Prostate gland (tissue), 2 donors: Measurements from ENCODE around the gene AGPAT2. TPM values are rescaled to one million over a fixed set of nuclear protein-coding genes. Genes with fewer than 3 reads are reported as not detected.

ENCODE experiments used
- DNase-seq: peaks from one replicate; pipeline ENCODE4 v3.0.0-alpha.2; 2019; ENCODE audit warnings: low spot score
- H3K27ac ChIP-seq, 2 donors: fragments of 200-600 bp; sonication (generic); 2 replicates each; pipeline ENCODE4 v1.5.1; 2017 to 2019
- H3K27me3 ChIP-seq: fragments of 200-600 bp; sonication (generic); replicated peaks from 2 replicates; pipeline ENCODE4 v1.5.1; 2019; ENCODE audit not compliant: insufficient read depth
- H3K36me3 ChIP-seq, 2 donors: fragments of 200-600 bp; sonication (generic); 1 replicate in 1 of 2; 2 replicates in 1 of 2; pipeline versions ENCODE4 v1.5.1 to v1.8.1; 2017 to 2019
- H3K4me1 ChIP-seq: fragments of 200-600 bp; sonication (generic); replicated peaks from 2 replicates; pipeline ENCODE4 v1.5.1; 2019
- H3K4me3 ChIP-seq, 2 donors: fragments of 200-600 bp; sonication (generic); 2 replicates each; pipeline ENCODE4 v1.5.1; 2017 to 2019
- H3K9me3 ChIP-seq: fragments of 200-600 bp; sonication (generic); 2 replicates; pipeline ENCODE4 v1.5.1; 2017
- POLR2A ChIP-seq: fragments of 450-650 bp; IDR thresholded peaks from one replicate; pipeline ENCODE4 v1.6.1; 2016; ENCODE audit warnings: antibody characterized with exemption, mild to moderate bottlenecking
- POLR2AphosphoS5 ChIP-seq: sonication (generic); formaldehyde crosslinking; IDR thresholded peaks from one replicate; pipeline ENCODE4 v1.6.1; 2017; ENCODE audit warnings: antibody characterized with exemption
- WGBS: methylation state at CpG from one replicate; pipeline ENCODE4 v1.1.5; 2018; 5-methylcytosine and 5-hydroxymethylcytosine counted together
- intact Hi-C: fragments of 100-400 bp; cut with DNase I; formaldehyde crosslinking; loops from one replicate; pipeline ENCODE4 v1.14.2; 2022
- total RNA-seq, 2 donors: library from RNA; depleted of rRNA; stranded (reverse); fragments of >200 nt; gene quantifications; one replicate each; pipeline ENCODE4 v1.1.0, GENCODE V29; 2016
- TF ChIP-seq, protein P1 (sequence below), 4 experiments: fragments of 200-600 bp in 2 of 4; fragments of 450-650 bp in 2 of 4; sonication (generic) in 2 of 4; IDR thresholded peaks; 1 replicate in 3 of 4; 2 replicates in 1 of 4; pipeline ENCODE4 v1.5.1; 2016 to 2019; ENCODE audit warnings: antibody characterized with exemption in 4 of 4, mild to moderate bottlenecking in 2 of 4, moderate library complexity in 2 of 4

The AGPAT2 gene
- total RNA-seq, 2 donors from 2014 or later, result 44.9 to 50.0 TPM

DNA sequence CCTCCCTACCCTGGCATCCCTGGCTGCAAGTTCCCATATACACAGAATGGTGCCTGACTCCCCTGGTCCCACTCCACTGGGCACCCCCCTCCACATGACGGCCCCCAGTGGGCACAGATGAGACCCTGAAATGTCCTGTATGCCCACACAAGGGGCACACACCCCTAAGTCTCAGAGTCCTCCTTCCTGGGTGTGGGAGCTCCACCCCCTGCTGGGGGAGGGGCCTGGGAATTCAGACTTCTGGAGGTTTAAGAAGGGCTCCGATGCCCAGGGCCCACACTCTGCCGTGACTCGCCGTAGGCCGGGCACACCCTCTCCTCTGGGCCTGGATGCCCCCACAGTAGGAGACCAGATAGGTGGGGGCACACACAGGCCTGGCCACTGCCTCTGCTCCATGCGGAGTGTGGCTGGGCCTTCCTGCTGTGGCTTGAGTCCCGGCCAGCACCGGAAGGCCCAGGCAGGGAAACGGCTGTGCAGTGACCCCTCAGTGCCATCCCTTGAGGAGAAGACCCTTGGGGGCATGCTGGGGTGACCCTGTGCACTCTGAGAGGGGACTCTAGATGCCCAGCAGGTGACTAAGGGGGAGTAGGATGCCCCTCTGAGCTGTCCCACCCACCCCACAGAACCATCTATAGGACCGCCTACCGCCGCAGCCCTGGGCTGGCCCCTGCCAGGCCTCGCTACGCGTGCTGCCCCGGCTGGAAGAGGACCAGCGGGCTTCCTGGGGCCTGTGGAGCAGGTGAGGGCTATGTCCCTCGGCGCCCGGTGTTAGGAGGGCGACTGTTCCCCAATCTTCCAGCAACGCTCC is 18.1 kb downstream of the AGPAT2 start:
- no peaks in the 10 kb centered on the region for H3K9me3 ChIP-seq
- no peak overlapping the region for H3K4me3 ChIP-seq
- no peaks in the 10 kb centered on the region for H3K36me3 ChIP-seq
- no peaks in the 10 kb centered on the region for H3K4me1 ChIP-seq
- no peak overlapping the region for H3K27ac ChIP-seq
- intact Hi-C loops, result no loop called here
- 70% methylated on average over 22 of the region's 23 CpGs for WGBS
- H3K27me3 ChIP-seq, result no peaks in the 10 kb centered on the region
- TF ChIP-seq, protein P1, sequence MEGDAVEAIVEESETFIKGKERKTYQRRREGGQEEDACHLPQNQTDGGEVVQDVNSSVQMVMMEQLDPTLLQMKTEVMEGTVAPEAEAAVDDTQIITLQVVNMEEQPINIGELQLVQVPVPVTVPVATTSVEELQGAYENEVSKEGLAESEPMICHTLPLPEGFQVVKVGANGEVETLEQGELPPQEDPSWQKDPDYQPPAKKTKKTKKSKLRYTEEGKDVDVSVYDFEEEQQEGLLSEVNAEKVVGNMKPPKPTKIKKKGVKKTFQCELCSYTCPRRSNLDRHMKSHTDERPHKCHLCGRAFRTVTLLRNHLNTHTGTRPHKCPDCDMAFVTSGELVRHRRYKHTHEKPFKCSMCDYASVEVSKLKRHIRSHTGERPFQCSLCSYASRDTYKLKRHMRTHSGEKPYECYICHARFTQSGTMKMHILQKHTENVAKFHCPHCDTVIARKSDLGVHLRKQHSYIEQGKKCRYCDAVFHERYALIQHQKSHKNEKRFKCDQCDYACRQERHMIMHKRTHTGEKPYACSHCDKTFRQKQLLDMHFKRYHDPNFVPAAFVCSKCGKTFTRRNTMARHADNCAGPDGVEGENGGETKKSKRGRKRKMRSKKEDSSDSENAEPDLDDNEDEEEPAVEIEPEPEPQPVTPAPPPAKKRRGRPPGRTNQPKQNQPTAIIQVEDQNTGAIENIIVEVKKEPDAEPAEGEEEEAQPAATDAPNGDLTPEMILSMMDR (IDR thresholded peaks at IDR 0.05), result no peak
- TF ChIP-seq POLR2AphosphoS5, result no peak
- TF ChIP-seq POLR2A, result no peak
- DNase-seq, result no peak

DNA sequence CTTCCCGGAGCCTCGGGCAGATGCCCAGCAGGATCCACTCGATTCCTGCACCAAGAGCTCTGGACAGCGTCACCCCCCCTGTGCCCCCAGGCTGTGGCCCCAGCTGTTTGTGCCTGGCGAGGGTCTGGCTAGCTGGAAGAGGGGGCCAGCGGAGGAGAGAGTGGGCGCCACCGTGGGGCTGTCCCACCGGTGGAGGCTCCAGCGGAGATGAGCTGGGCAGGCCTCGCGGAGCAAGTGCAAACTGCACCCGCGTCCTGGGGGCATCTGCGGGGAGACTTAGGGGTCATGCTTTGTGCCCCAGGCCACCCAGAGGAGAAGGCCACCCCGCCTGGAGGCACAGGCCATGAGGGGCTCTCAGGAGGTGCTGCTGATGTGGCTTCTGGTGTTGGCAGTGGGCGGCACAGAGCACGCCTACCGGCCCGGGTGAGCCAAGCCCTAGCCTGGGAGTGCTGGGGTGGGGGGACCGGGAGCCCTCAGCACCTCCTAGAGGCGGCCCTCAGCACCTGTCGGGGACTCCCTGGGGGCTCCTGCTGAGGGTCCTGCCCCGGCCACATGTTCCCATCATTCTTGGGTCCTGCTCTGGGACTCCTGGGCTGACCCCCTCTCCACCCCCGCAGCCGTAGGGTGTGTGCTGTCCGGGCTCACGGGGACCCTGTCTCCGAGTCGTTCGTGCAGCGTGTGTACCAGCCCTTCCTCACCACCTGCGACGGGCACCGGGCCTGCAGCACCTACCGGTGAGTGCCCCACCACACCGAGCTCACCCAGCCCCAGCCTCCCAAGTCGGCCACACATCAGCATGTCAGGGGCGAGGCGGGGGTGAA is 19.1 kb downstream of the AGPAT2 start:
- Histone ChIP-seq H3K4me1 (no peaks in the 10 kb centered on the region), H3K4me3 (peak overlapping the region in 1 of 2 donors; percentile 48), H3K27ac (no peak overlapping the region), H3K36me3 (no peaks in the 10 kb centered on the region), H3K9me3 (no peaks in the 10 kb centered on the region), H3K27me3 (no peaks in the 10 kb centered on the region)
- TF ChIP-seq POLR2A (no peak), POLR2AphosphoS5 (no peak)
- TF ChIP-seq, protein P1 (IDR thresholded peaks at IDR 0.05), result no peak
- DNase-seq, result no peak
- 69% methylated on average over 28 of the region's 40 CpGs for WGBS
- intact Hi-C loops, result no loop called here

DNA sequence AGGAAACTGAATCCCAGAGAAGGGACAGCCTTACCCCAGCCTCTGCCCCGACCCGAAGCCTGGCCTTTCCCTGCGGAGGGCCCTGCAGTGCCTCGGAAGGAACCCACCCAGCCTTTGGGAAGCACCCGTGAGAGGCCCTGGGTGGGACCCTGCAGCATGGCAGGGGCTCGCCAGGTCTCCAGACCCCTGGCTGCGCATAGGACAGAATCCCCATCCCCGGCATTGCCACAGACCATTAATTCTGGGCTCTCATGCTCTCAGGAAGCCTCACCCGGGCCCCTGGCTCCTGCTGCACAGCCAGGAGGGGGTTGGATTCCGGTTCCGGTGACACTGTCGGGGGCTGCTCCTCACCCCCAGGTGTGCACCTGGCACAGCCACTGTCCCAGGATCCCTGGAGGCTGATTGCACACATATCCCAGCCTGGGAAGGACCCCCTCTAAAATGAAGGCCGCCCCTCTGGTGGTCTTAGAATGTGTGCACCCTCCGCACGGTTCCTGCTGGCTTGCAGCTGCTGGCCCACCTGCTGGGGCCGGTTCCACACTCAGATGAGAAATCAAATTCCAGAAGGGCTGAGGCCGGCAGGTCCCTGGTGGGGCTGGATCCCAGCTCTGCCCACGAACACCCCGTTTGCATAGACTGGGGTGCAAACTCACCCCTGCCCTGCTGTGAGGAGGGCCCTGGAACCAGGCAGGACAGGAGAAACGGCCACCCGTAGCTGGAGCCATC is 19.9 kb downstream of the AGPAT2 start:
- H3K27ac ChIP-seq, result no peak overlapping the region
- H3K9me3 ChIP-seq, result no peaks in the 10 kb centered on the region
- WGBS, result 80% methylated on average over 21 of the region's 21 CpGs
- H3K27me3 ChIP-seq, result no peaks in the 10 kb centered on the region
- H3K4me3 ChIP-seq, result peak overlapping the region in 1 of 2 donors; percentile 48
- no peak for DNase-seq
- intact Hi-C loops, result no loop called here
- TF ChIP-seq POLR2A (no peak), POLR2AphosphoS5 (no peak)
- TF ChIP-seq, protein P1 (IDR thresholded peaks at IDR 0.05), result no peak
- H3K36me3 ChIP-seq, result no peaks in the 10 kb centered on the region
- H3K4me1 ChIP-seq, result no peaks in the 10 kb centered on the region

DNA sequence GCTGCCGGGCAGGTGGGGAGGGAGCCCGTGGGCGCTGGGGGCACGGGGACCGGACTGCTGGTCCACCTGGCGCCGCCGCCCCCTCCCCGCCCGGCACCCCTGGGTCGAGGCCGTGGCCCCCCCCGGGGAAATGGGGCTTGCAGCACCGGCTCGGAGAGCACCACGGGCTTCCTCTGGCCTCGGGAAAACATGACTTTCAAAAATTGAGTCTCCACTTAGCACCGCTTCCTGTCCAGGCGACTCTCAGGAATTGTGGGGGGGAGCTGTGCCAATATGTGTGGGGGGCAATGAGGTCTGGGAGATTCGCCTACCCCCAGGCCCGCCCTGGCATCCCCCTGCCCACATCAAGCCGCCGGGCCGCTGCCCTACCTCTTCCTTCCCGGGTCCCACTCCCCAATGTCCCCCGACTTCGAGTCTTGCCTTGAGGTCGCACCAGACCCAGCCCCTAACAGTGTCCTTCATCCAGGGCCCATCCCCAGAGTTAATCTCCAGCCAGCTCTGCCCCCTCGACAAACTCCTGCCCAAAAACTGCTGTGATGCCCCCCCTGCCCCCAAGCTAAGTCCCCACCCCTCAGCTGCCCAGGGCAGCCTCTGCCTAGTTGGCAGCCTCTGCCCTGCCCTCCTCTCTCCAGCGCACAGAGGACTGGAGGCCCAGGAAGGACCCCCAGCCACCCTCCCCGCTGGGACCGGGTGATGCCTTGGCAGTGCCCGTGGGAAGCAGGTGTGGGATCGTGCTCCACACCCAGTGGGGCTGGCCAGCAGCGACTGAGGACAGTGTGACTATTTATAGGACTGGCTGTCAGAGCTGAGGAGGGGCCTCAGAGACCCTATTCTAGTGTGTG is 20.7 kb downstream of the AGPAT2 start:
- H3K27me3 ChIP-seq, result no peaks in the 10 kb centered on the region
- DNase-seq, result no peak

More for the DNA sequence above, 20.7 kb downstream of the AGPAT2 start:
- TF ChIP-seq, protein P1 (IDR thresholded peaks at IDR 0.05), result no peak
- TF ChIP-seq POLR2AphosphoS5 (no peak), POLR2A (no peak)
- H3K4me3 ChIP-seq, result peak overlapping the region; percentile 27 to 48
- no peaks in the 10 kb centered on the region for H3K9me3 ChIP-seq
- intact Hi-C loops, result no loop called here
- H3K27ac ChIP-seq, result no peak overlapping the region
- H3K36me3 ChIP-seq, result no peaks in the 10 kb centered on the region
- 45% methylated on average over 20 of the region's 35 CpGs for WGBS
- no peaks in the 10 kb centered on the region for H3K4me1 ChIP-seq
